Cortex of kidney (tissue), 1 donor: ENCODE results near the gene RCAN2.

Experiments
- DNase-seq: peaks from one replicate; lab custom pipeline; 2025; lab: John Stamatoyannopoulos, UW

Gene RCAN2

GRCh38 chr6:46291275-46291633 lies 200.0 kb downstream of the RCAN2 start:
- no peak for DNase-seq

- no peak for DNase-seq
These were observed 200.6 kb downstream of the RCAN2 start for GRCh38 chr6:46290421-46291274.

- DNase-seq: no peak
These were observed 201.4 kb downstream of the RCAN2 start for GRCh38 chr6:46289898-46290297.

GRCh38 chr6:46288835-46289234 lies 202.4 kb downstream of the RCAN2 start:
- no peak for DNase-seq

GRCh38 chr6:46287681-46288080 lies 203.6 kb downstream of the RCAN2 start:
- DNase-seq: no peak

- no peak for DNase-seq
These were observed 204.2 kb downstream of the RCAN2 start for GRCh38 chr6:46287043-46287442.

- DNase-seq: no peak
These were observed 206.8 kb downstream of the RCAN2 start for GRCh38 chr6:46284475-46284874.

GRCh38 chr6:46281110-46281509 lies 210.1 kb downstream of the RCAN2 start:
- no peak for DNase-seq

- no peak for DNase-seq
These were observed 211.4 kb downstream of the RCAN2 start for GRCh38 chr6:46279874-46280273.

- DNase-seq: no peak
These were observed 214.6 kb downstream of the RCAN2 start for GRCh38 chr6:46276576-46277142.

- DNase-seq: no peak
These were observed 216.7 kb downstream of the RCAN2 start for GRCh38 chr6:46274502-46274901.

GRCh38 chr6:46273911-46274310 lies 217.3 kb downstream of the RCAN2 start:
- DNase-seq: no peak

GRCh38 chr6:46271728-46272127 lies 219.5 kb downstream of the RCAN2 start:
- no peak for DNase-seq

- DNase-seq: no peak
These were observed 220.1 kb downstream of the RCAN2 start for GRCh38 chr6:46271107-46271506.

- DNase-seq: no peak
These were observed 220.9 kb downstream of the RCAN2 start for GRCh38 chr6:46270336-46270735.

- no peak for DNase-seq
These were observed 221.6 kb downstream of the RCAN2 start for GRCh38 chr6:46269447-46270229.

GRCh38 chr6:46267515-46267914 lies 223.7 kb downstream of the RCAN2 start:
- no peak for DNase-seq

- no peak for DNase-seq
These were observed 225.9 kb downstream of the RCAN2 start for GRCh38 chr6:46265373-46265772.

- no peak for DNase-seq
These were observed 227.6 kb downstream of the RCAN2 start for GRCh38 chr6:46263707-46264086.

- no peak for DNase-seq
These were observed 228.1 kb downstream of the RCAN2 start for GRCh38 chr6:46262928-46263706.

GRCh38 chr6:46258249-46258648 lies 233.0 kb downstream of the RCAN2 start:
- DNase-seq: no peak

GRCh38 chr6:46255528-46255927 lies 235.7 kb downstream of the RCAN2 start:
- DNase-seq: no peak
